ENCODE results near the gene LUC7L.
"Not testable (repeated sequence)": the region's sequence is repeated elsewhere in the genome, so short reads cannot be mapped to it uniquely, and the experiment has no call there.

The LUC7L gene

GRCh38 chr16:175011-175949, 54.0 kb downstream of the LUC7L start:
- DNase-seq (ENCODE audit: insufficient read length, low spot score) (no peak), FAIRE-seq (no peak)
- TF ChIP-seq POLR2A (IDR thresholded peaks at IDR 0.05; ENCODE audit: low read depth, low read length): no peak

- DNase-seq (ENCODE audit: insufficient read length, low spot score); FAIRE-seq: not testable (repeated sequence)
These were observed 55.1 kb downstream of the LUC7L start for GRCh38 chr16:173928-174769.

GRCh38 chr16:173211-173854, 55.9 kb downstream of the LUC7L start:
- FAIRE-seq; DNase-seq (ENCODE audit: insufficient read length, low spot score): not testable (repeated sequence)

GRCh38 chr16:172374-172941, 56.8 kb downstream of the LUC7L start, which contains the start of gene HBA2:
HBA2 (plus strand) TSS chr16:172876; CDS start chr16:172913, 37 bp downstream.
- DNase-seq (ENCODE audit: insufficient read length, low spot score); FAIRE-seq: not testable (repeated sequence)

GRCh38 chr16:170788-171187, 58.5 kb downstream of the LUC7L start:
- FAIRE-seq: no peak
- TF ChIP-seq POLR2A (IDR thresholded peaks at IDR 0.05; ENCODE audit: low read depth, low read length): no peak
- DNase-seq (ENCODE audit: insufficient read length, low spot score): no peak

GRCh38 chr16:170088-170507, 59.2 kb downstream of the LUC7L start:
- not testable (repeated sequence) for FAIRE-seq; DNase-seq (ENCODE audit: insufficient read length, low spot score)

- TF ChIP-seq POLR2A (IDR thresholded peaks at IDR 0.05; ENCODE audit: low read depth, low read length): no peak
- FAIRE-seq: no peak
- no peak for DNase-seq (ENCODE audit: insufficient read length, low spot score)
These were observed 60.2 kb downstream of the LUC7L start for GRCh38 chr16:169014-169413.

- DNase-seq (ENCODE audit: insufficient read length, low spot score): no peak
- FAIRE-seq: no peak
- no peak for TF ChIP-seq POLR2A (IDR thresholded peaks at IDR 0.05; ENCODE audit: low read depth, low read length)
These were observed 60.8 kb downstream of the LUC7L start for GRCh38 chr16:168424-168823.

GRCh38 chr16:167122-167690, 62.0 kb downstream of the LUC7L start:
- no peak for TF ChIP-seq POLR2A (IDR thresholded peaks at IDR 0.05; ENCODE audit: low read depth, low read length)
- DNase-seq (ENCODE audit: insufficient read length, low spot score) (no peak), FAIRE-seq (no peak)

GRCh38 chr16:166375-167121, 62.7 kb downstream of the LUC7L start:
- FAIRE-seq: no peak
- DNase-seq (ENCODE audit: insufficient read length, low spot score): no peak

GRCh38 chr16:165539-166374, 63.5 kb downstream of the LUC7L start, which contains the start of gene HBM:
HBM (plus strand) TSS chr16:165978; CDS start chr16:165998, 20 bp downstream.
- FAIRE-seq: no peak
- no peak for DNase-seq (ENCODE audit: insufficient read length, low spot score)
- TF ChIP-seq POLR2A (IDR thresholded peaks at IDR 0.05; ENCODE audit: low read depth, low read length): no peak

More at GRCh38 chr16:166375-167121, 62.7 kb downstream of the LUC7L start:
- no peak for TF ChIP-seq POLR2A (IDR thresholded peaks at IDR 0.05; ENCODE audit: low read depth, low read length)

All from H54 (cell line).